A673 (cell line): ENCODE measurements around the gene DTYMK. TPM values are rescaled to one million over a fixed set of nuclear protein-coding genes. Genes with fewer than 3 reads are reported as not detected.

ENCODE experiments used
- BruUV-seq: library from RNA; stranded (reverse); fragments of 400-500 nt; replicated peaks from 2 replicates; lab custom pipeline; 2021; lab: Mats Ljungman, UMichigan
- CTCF ChIA-PET: fragments of 300-600 bp; sonication (Branson Sonifier 250); formaldehyde crosslinking; loops from one replicate; lab custom pipeline; 2022; ENCODE audit warnings: antibody characterized with exemption; lab: Charles Lee
- POLR2A ChIA-PET: fragments of 300-600 bp; sonication (Branson Sonifier 250); formaldehyde crosslinking; loops from one replicate; lab custom pipeline; 2022; ENCODE audit warnings: antibody characterized with exemption; ENCODE audit not compliant: low non-redundant PET; lab: Charles Lee
- DNase-seq: peaks from one replicate; pipeline ENCODE4 v3.0.0-alpha.2; 2015; ENCODE audit warnings: low spot score
- H3K27ac ChIP-seq: fragments of 200-600 bp; sonication (generic); 2 replicates; pipeline ENCODE4 v1.5.1; 2016; ENCODE audit warnings: mixed run types, low read depth, mild to moderate bottlenecking, mixed read lengths, antibody characterized with exemption, low read length; ENCODE audit not compliant: poor library complexity, severe bottlenecking
- H3K27me3 ChIP-seq: fragments of 200-600 bp; sonication (generic); replicated peaks from 2 replicates; pipeline ENCODE4 v1.6.1; 2017; ENCODE audit warnings: mixed run types, low read depth, mild to moderate bottlenecking, mixed read lengths, antibody characterized with exemption, low read length; ENCODE audit not compliant: insufficient read depth, poor library complexity
- H3K36me3 ChIP-seq: fragments of 200-600 bp; sonication (generic); 2 replicates; pipeline ENCODE4 v1.6.1; 2016; ENCODE audit warnings: mixed run types, mild to moderate bottlenecking, mixed read lengths, antibody characterized with exemption, low read length; ENCODE audit not compliant: insufficient read depth, poor library complexity, severe bottlenecking
- H3K4me1 ChIP-seq: fragments of 200-600 bp; sonication (generic); 2 replicates; pipeline ENCODE4 v1.6.1; 2017; ENCODE audit warnings: mixed run types, mild to moderate bottlenecking, mixed read lengths, antibody characterized with exemption, low read length; ENCODE audit not compliant: insufficient read depth, poor library complexity, severe bottlenecking
- H3K4me3 ChIP-seq: fragments of 200-600 bp; sonication (generic); 2 replicates; pipeline ENCODE4 v1.5.1; 2016; ENCODE audit warnings: low read depth, mixed run types, mild to moderate bottlenecking, mixed read lengths, low read length; ENCODE audit not compliant: poor library complexity, severe bottlenecking
- H3K9me3 ChIP-seq: fragments of 200-600 bp; sonication (generic); 2 replicates; pipeline ENCODE4 v1.6.1; 2016; ENCODE audit warnings: mixed run types, low read depth, mild to moderate bottlenecking, mixed read lengths, antibody characterized with exemption, low read length; ENCODE audit not compliant: poor library complexity, severe bottlenecking
- EZH2 ChIP-seq: fragments of 200-600 bp; sonication (generic); IDR thresholded peaks from 2 replicates; pipeline ENCODE4 v1.6.1; 2017; ENCODE audit warnings: borderline replicate concordance, low read depth, mild to moderate bottlenecking, mixed read lengths, antibody characterized with exemption, low read length; ENCODE audit not compliant: poor library complexity, severe bottlenecking
- intact Hi-C: fragments of 100-400 bp; cut with micrococcal nuclease; formaldehyde crosslinking; loops from one replicate; pipeline ENCODE4 v1.10.0; 2022; ENCODE audit not compliant: unreplicated experiment
- total RNA-seq: library from RNA; stranded (reverse); gene quantifications from 2 replicates; pipeline ENCODE4 v1.2.3, GENCODE V29; 2021
- TF ChIP-seq, protein P1 (sequence below): fragments of 300-800, 200-600 bp; sonication (generic); conservative IDR thresholded peaks from 2 replicates; pipeline ENCODE4 v1.5.1; 2017; ENCODE audit warnings: low read depth, mild to moderate bottlenecking, antibody characterized with exemption, low read length, moderate library complexity, mixed read lengths

The DTYMK gene
- total RNA-seq, 1 experiment from 2014 or later: 139 TPM

GRCh38 chr2:241689306-241689705 lies 2.7 kb upstream of the DTYMK start:
- POLR2A ChIA-PET: interaction anchor here (0.6 kb wide), 1 partner anchor 398 kb away, joined by 3 read pairs; no protein-coding TSS in a partner anchor
- intact Hi-C loops: no loop called here

GRCh38 chr2:241686324-241686649 lies 328 bp downstream of the DTYMK start:
- H3K4me1 ChIP-seq: peaks cover 11% of the 10 kb centered on the region
- H3K4me3 ChIP-seq: peak overlapping the region; percentile 96
- CTCF ChIA-PET: interaction anchor here (1.0 kb wide), 2 partner anchors 15 to 21 kb away, joined by 3 read pairs; partner anchors contain the start of gene ING5
- POLR2A ChIA-PET: interaction anchor here (0.6 to 1.3 kb wide), 4 partner anchors 13 to 537 kb away, joined by 5 to 6 read pairs (median 6); partner anchors contain the start of genes ING5 and PASK
- no peaks in the 10 kb centered on the region for H3K27me3 ChIP-seq
- peak overlapping the region; percentile 98 for H3K27ac ChIP-seq
- DNase-seq: no peak
- no peaks in the 10 kb centered on the region for H3K9me3 ChIP-seq
- intact Hi-C loops: loop anchor here (2.0 kb wide), 1 partner anchor 15 kb away; no protein-coding TSS in a partner anchor
- TF ChIP-seq, protein P1, sequence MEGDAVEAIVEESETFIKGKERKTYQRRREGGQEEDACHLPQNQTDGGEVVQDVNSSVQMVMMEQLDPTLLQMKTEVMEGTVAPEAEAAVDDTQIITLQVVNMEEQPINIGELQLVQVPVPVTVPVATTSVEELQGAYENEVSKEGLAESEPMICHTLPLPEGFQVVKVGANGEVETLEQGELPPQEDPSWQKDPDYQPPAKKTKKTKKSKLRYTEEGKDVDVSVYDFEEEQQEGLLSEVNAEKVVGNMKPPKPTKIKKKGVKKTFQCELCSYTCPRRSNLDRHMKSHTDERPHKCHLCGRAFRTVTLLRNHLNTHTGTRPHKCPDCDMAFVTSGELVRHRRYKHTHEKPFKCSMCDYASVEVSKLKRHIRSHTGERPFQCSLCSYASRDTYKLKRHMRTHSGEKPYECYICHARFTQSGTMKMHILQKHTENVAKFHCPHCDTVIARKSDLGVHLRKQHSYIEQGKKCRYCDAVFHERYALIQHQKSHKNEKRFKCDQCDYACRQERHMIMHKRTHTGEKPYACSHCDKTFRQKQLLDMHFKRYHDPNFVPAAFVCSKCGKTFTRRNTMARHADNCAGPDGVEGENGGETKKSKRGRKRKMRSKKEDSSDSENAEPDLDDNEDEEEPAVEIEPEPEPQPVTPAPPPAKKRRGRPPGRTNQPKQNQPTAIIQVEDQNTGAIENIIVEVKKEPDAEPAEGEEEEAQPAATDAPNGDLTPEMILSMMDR: no peak
- no peak for TF ChIP-seq EZH2
- H3K36me3 ChIP-seq: peaks cover 60% of the 10 kb centered on the region
- BruUV-seq: no TSS peak

More at GRCh38 chr2:241689306-241689705, 2.7 kb upstream of the DTYMK start:
- no peak for TF ChIP-seq EZH2
- TF ChIP-seq, protein P1: no peak
- Histone ChIP-seq H3K27ac (no peak overlapping the region), H3K4me1 (peaks cover 11% of the 10 kb centered on the region), H3K27me3 (no peaks in the 10 kb centered on the region), H3K4me3 (no peak overlapping the region), H3K9me3 (no peaks in the 10 kb centered on the region), H3K36me3 (peaks cover 54% of the 10 kb centered on the region)
- CTCF ChIA-PET: no interaction called here
- BruUV-seq: no TSS peak
- DNase-seq: no peak

DNA sequence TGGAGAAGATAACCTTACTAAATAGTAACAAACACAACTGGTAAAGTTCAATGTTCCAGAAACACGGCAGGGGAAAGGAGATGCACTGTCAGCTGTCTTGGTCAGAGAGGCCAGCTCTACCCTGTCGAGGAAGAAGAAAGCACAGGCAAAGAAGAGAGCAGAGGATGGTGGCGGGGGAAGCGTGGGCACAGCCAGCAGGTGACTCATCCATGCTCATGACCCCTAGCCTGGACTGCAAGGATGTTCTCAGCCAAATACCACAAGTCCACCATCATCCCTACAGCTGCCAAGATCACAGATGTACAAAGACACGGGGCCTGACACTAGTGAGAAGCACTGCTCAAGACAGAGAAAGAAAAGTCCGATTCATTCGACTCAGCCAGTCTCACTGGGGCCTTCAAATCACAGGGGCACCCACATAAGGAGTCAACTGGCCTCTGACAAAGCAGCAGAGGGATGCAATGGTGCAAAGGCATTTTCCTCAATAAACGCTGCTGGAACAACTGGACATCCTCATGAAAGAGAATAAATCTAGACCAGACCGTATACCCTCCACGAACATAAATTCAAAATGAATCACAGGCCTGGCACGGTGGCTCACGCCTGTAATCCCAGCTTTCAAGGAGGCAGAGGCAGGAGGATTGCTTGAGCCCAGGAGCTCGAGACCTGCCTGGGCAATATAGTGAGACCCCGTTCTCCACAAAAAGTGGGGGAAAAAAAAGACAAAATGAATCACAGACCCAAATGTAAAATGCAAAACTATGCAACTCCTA lies 5.6 kb downstream of the DTYMK start:
- Histone ChIP-seq H3K9me3 (no peaks in the 10 kb centered on the region), H3K4me1 (peaks cover 6% of the 10 kb centered on the region), H3K36me3 (peaks cover 90% of the 10 kb centered on the region), H3K27me3 (no peaks in the 10 kb centered on the region), H3K4me3 (no peak overlapping the region), H3K27ac (no peak overlapping the region)
- ChIA-PET POLR2A (no interaction called here), CTCF (no interaction called here)
- BruUV-seq: no TSS peak
- TF ChIP-seq, protein P1: no peak
- TF ChIP-seq EZH2: no peak
- no peak for DNase-seq
- intact Hi-C loops: no loop called here
